Measurements from ENCODE around the gene MGST2.

GRCh38 chr4:139670775-139671174 is 5.2 kb downstream of the MGST2 start:
- TF ChIP-seq TAF1 (IDR thresholded peaks at IDR 0.05; ENCODE audit: low read depth, low read length) = no peak
- no peak for TF ChIP-seq POLR2AphosphoS5 (IDR thresholded peaks at IDR 0.05; ENCODE audit: low read depth, low read length)
